ENCODE measurements around the gene ESPN.

The ESPN gene

GRCh38 chr1:6438047-6438525 lies 13.5 kb downstream of the ESPN start:
- ATAC-seq = peak; percentile 81
- TF ChIP-seq ZFP3 (CRISPR knock-in tag; IDR thresholded peaks at IDR 0.05) (no peak), ZC3H10 (CRISPR knock-in tag; IDR thresholded peaks at IDR 0.05) (no peak)
- TF ChIP-seq, protein P1, sequence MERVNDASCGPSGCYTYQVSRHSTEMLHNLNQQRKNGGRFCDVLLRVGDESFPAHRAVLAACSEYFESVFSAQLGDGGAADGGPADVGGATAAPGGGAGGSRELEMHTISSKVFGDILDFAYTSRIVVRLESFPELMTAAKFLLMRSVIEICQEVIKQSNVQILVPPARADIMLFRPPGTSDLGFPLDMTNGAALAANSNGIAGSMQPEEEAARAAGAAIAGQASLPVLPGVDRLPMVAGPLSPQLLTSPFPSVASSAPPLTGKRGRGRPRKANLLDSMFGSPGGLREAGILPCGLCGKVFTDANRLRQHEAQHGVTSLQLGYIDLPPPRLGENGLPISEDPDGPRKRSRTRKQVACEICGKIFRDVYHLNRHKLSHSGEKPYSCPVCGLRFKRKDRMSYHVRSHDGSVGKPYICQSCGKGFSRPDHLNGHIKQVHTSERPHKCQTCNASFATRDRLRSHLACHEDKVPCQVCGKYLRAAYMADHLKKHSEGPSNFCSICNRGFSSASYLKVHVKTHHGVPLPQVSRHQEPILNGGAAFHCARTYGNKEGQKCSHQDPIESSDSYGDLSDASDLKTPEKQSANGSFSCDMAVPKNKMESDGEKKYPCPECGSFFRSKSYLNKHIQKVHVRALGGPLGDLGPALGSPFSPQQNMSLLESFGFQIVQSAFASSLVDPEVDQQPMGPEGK (CRISPR knock-in tag; IDR thresholded peaks at IDR 0.05; ENCODE audit: borderline replicate concordance) = no peak

DNA sequence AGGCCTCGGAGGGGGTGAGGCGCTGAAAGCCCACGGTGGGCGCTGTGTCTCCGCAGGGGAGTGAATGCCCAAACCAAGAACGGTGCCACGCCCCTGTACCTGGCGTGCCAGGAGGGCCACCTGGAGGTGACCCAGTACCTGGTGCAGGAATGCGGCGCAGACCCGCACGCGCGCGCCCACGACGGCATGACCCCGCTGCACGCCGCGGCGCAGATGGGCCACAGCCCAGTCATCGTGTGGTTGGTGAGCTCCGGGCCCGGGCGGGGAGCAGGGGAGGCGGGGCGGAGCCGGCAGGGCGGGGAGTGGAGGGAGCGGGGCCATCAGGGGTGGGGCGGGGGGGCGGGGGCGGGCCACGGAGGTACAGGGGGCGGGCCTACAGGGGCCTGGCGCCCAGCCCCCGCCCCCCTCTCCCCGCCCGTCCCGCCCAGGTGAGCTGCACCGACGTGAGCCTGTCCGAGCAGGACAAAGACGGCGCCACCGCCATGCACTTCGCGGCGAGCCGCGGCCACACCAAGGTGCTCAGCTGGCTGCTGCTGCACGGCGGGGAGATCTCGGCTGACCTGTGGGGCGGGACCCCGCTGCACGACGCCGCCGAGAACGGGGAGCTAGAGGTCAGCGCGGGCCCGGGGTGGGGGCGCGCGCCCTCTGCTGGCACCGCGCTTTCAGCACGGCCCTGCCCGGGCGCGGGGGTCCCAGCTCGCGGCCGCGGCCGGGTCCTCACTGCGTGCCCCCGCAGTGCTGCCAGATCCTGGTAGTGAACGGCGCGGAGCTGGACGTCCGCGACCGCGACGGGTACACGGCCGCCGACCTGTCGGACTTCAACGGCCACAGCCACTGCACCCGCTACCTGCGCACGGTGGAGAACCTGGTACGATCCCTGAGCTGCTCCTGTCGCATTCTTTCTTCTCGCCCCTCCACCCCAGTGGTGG lies 15.9 kb downstream of the ESPN start:
- ATAC-seq = peak; percentile 56

DNA sequence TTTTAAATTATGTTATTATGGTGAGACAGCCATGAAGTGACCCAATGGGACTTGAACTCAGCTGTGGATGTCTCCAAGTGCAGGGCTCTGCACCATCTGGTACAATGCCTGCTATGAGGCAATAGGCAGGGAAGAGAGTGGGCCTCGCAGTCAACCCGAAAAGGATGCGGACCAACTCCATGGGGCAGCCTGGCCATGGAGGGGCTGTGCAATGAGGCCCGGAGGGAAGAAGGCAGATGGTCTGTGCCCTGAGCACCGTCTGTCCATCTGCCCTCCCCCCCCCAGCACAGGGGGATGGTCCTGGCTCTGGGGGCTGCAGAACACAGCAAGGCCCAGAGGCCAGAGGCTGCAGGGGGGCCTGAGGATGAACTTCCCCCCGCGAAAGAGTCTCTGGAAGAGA lies 17.0 kb downstream of the ESPN start:
- TF ChIP-seq ZFP30 (CRISPR knock-in tag; IDR thresholded peaks at IDR 0.05) (no peak), ZFP3 (CRISPR knock-in tag; IDR thresholded peaks at IDR 0.05) (no peak), ARNTL (CRISPR knock-in tag; IDR thresholded peaks at IDR 0.05; ENCODE audit: borderline replicate concordance, low read depth) (no peak), ZC3H10 (CRISPR knock-in tag; IDR thresholded peaks at IDR 0.05) (no peak), PPARA (CRISPR knock-in tag; IDR thresholded peaks at IDR 0.05; ENCODE audit: borderline replicate concordance) (no peak), BACH2 (CRISPR knock-in tag; IDR thresholded peaks at IDR 0.05; ENCODE audit: borderline replicate concordance) (no peak), GLIS3 (CRISPR knock-in tag; IDR thresholded peaks at IDR 0.05) (no peak), TCF4 (CRISPR knock-in tag; IDR thresholded peaks at IDR 0.05; ENCODE audit: borderline replicate concordance) (no peak), ZNF565 (CRISPR knock-in tag; conservative IDR thresholded peaks at IDR 0.05; ENCODE audit: low read depth) (no peak), ZNF8 (CRISPR knock-in tag; IDR thresholded peaks at IDR 0.05) (no peak), OSR1 (CRISPR knock-in tag; IDR thresholded peaks at IDR 0.05) (no peak)
- TF ChIP-seq, protein P2, sequence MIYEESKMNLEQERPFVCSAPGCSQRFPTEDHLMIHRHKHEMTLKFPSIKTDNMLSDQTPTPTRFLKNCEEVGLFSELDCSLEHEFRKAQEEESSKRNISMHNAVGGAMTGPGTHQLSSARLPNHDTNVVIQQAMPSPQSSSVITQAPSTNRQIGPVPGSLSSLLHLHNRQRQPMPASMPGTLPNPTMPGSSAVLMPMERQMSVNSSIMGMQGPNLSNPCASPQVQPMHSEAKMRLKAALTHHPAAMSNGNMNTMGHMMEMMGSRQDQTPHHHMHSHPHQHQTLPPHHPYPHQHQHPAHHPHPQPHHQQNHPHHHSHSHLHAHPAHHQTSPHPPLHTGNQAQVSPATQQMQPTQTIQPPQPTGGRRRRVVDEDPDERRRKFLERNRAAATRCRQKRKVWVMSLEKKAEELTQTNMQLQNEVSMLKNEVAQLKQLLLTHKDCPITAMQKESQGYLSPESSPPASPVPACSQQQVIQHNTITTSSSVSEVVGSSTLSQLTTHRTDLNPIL (CRISPR knock-in tag; IDR thresholded peaks at IDR 0.05; ENCODE audit: low read depth) = no peak
- ATAC-seq = no peak

More for the DNA sequence above, 15.9 kb downstream of the ESPN start:
- TF ChIP-seq ZFP3 (CRISPR knock-in tag; IDR thresholded peaks at IDR 0.05) = no peak
- no peak for TF ChIP-seq OSR1 (CRISPR knock-in tag; IDR thresholded peaks at IDR 0.05)
- no peak for TF ChIP-seq CSDC2 (CRISPR knock-in tag; IDR thresholded peaks at IDR 0.05)
- TF ChIP-seq ZFP30 (CRISPR knock-in tag; IDR thresholded peaks at IDR 0.05) = no peak
- TF ChIP-seq ZNF8 (CRISPR knock-in tag; IDR thresholded peaks at IDR 0.05) = no peak
- TF ChIP-seq, protein P2 (CRISPR knock-in tag; IDR thresholded peaks at IDR 0.05; ENCODE audit: low read depth) = no peak
- no peak for TF ChIP-seq GLIS3 (CRISPR knock-in tag; IDR thresholded peaks at IDR 0.05)
- no peak for TF ChIP-seq PPARA (CRISPR knock-in tag; IDR thresholded peaks at IDR 0.05; ENCODE audit: borderline replicate concordance)
- no peak for TF ChIP-seq ZNF565 (CRISPR knock-in tag; conservative IDR thresholded peaks at IDR 0.05; ENCODE audit: low read depth)
- no peak for TF ChIP-seq BACH2 (CRISPR knock-in tag; IDR thresholded peaks at IDR 0.05; ENCODE audit: borderline replicate concordance)
- TF ChIP-seq ZNF70 (CRISPR knock-in tag; IDR thresholded peaks at IDR 0.05) = no peak
- no peak for TF ChIP-seq TOX (CRISPR knock-in tag; IDR thresholded peaks at IDR 0.05; ENCODE audit: borderline replicate concordance)
- TF ChIP-seq CSRNP3 (CRISPR knock-in tag; IDR thresholded peaks at IDR 0.05) = no peak
- TF ChIP-seq ESRRG (CRISPR knock-in tag; IDR thresholded peaks at IDR 0.05) = no peak

- TF ChIP-seq ZC3H10 (CRISPR knock-in tag; IDR thresholded peaks at IDR 0.05) (no peak), ZFP30 (CRISPR knock-in tag; IDR thresholded peaks at IDR 0.05) (no peak), ARNTL (CRISPR knock-in tag; IDR thresholded peaks at IDR 0.05; ENCODE audit: borderline replicate concordance, low read depth) (no peak), GLIS3 (CRISPR knock-in tag; IDR thresholded peaks at IDR 0.05) (no peak), ISL1 (CRISPR knock-in tag; IDR thresholded peaks at IDR 0.05) (no peak), ZNF565 (CRISPR knock-in tag; conservative IDR thresholded peaks at IDR 0.05; ENCODE audit: low read depth) (no peak), PPARA (CRISPR knock-in tag; IDR thresholded peaks at IDR 0.05; ENCODE audit: borderline replicate concordance) (no peak)
- TF ChIP-seq, protein P3, sequence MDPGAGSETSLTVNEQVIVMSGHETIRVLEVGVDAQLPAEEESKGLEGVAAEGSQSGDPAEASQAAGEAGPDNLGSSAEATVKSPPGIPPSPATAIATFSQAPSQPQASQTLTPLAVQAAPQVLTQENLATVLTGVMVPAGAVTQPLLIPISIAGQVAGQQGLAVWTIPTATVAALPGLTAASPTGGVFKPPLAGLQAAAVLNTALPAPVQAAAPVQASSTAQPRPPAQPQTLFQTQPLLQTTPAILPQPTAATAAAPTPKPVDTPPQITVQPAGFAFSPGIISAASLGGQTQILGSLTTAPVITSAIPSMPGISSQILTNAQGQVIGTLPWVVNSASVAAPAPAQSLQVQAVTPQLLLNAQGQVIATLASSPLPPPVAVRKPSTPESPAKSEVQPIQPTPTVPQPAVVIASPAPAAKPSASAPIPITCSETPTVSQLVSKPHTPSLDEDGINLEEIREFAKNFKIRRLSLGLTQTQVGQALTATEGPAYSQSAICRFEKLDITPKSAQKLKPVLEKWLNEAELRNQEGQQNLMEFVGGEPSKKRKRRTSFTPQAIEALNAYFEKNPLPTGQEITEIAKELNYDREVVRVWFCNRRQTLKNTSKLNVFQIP (CRISPR knock-in tag; IDR thresholded peaks at IDR 0.05; ENCODE audit: borderline replicate concordance, low read depth) = no peak
- TF ChIP-seq, protein P2 (CRISPR knock-in tag; IDR thresholded peaks at IDR 0.05; ENCODE audit: low read depth) = no peak
- no peak for ATAC-seq
These were observed 19.0 kb downstream of the ESPN start for GRCh38 chr1:6443339-6444115.
